Measurements from ENCODE around the gene MAT2B. TPM values are rescaled to one million over a fixed set of nuclear protein-coding genes. Genes with fewer than 3 reads are reported as not detected.

MAT2B gene
- total and polyA plus RNA-seq, 2 of the 13 experiments (the other 11 are each of a cell fraction or from before 2014, with no cell fraction given) = 20.2 to 37.1 TPM

DNA sequence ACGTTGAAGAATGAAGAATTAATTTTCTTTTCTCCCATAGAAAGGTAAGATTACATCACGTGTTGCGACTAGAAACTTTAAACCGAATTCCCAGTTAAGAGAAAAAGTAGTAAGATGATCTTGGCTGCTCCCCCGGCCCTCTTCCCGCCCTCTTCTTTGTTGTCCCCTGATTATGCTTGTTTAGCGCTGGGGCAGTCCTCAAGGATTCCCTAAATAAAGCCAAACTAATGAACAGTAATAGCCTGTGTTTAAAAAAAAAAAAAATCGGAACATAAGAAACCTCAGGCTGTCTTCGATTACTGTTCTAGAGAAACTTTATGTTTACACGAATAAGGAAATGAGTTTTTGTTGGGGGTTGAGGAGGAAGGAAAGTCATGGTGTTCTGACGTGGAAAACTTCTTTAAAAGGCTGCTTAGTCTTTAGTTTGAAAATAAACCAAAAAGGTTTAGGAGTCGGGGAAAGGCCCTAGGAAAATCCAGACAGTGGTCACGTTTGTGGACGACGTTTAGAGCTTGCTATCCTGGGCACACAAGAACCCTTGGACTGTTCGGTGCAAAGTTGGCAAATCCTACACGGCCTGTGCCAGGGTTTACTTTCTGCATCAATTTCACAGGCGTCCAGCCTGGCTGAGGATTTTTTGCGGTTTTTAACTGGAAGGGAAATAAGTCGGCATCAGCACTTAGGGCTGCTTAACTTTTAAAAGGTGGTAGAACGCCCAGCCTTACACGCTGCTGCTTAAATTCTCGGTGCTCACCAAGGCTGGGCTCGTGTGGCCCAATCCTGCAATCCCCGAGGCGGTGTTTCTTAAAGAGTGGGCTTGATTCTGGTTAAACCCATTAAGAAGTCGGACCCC, 1.1 kb upstream of the MAT2B start:
- Histone ChIP-seq H2AFZ (ENCODE audit: low read length) (peak overlapping the region; percentile 87), H3K27ac (ENCODE audit: extremely low read length, insufficient read depth, low read length) (peak overlapping the region; percentile 92), H3K9me3 (ENCODE audit: low read length) (no peaks in the 10 kb centered on the region), H3K79me2 (ENCODE audit: insufficient read depth, low read length) (peaks cover 35% of the 10 kb centered on the region), H4K20me1 (ENCODE audit: insufficient read depth, low read length) (no peaks in the 10 kb centered on the region), H3K27me3 (ENCODE audit: control insufficient read depth in 1 of 2, insufficient read depth in 2 of 2, low read length in 2 of 2) (no peaks in the 10 kb centered on the region; a peak in 1 of 5 replicates), H3K36me3 (replicated peaks in 1 of 2; ENCODE audit: control insufficient read depth in 1 of 2, insufficient read depth in 2 of 2, low read length in 2 of 2) (no peaks in the 10 kb centered on the region), H3K4me1 (ENCODE audit: insufficient read depth, low read length) (peaks cover 28% of the 10 kb centered on the region), H3K4me2 (ENCODE audit: low read depth, low read length) (peak overlapping the region; percentile 83), H3K9ac (ENCODE audit: insufficient read depth, low read depth, low read length) (peak overlapping the region; percentile 85), H3K4me3 (replicated peaks in 1 of 3; ENCODE audit: insufficient read depth in 1 of 3, low read depth in 2 of 3, low read length in 3 of 3) (peak overlapping the region; percentile 64 to 99 (median 74))
- BruUV-seq (replicated peaks) = no TSS peak
- DNase-seq (ENCODE audit: low spot score) (peak; percentile 27), ATAC-seq (peak; percentile 8; the same call in 2 of the 3 replicates), FAIRE-seq (no peak)
- in situ Hi-C loops (cut with HindIII; ENCODE audit: extremely low pct_ligation_motif_present, low pct_unique_long_range_greater_than_20kb) = no loop called here
- intact Hi-C loops (cut with micrococcal nuclease; ENCODE audit: unreplicated experiment) = loop anchor here (1.0 kb wide), 1 partner anchor 67 kb away; the partner anchor contains the start of gene CCNG1
- 2% methylated on average over 24 of the region's 27 CpGs for WGBS (ENCODE audit: low lambda C conversion rate)
- ChIA-PET POLR2A (interaction anchor here (0.6 to 1.5 kb wide), 3 partner anchors 15 to 44 kb away, joined by 4 to 37 read pairs (median 4); partner anchors contain the start of genes HMMR and NUDCD2), CTCF (ENCODE audit: low intra/inter-chr PET ratio, low total read pairs) (no interaction called here)
- TF ChIP-seq, protein P1, sequence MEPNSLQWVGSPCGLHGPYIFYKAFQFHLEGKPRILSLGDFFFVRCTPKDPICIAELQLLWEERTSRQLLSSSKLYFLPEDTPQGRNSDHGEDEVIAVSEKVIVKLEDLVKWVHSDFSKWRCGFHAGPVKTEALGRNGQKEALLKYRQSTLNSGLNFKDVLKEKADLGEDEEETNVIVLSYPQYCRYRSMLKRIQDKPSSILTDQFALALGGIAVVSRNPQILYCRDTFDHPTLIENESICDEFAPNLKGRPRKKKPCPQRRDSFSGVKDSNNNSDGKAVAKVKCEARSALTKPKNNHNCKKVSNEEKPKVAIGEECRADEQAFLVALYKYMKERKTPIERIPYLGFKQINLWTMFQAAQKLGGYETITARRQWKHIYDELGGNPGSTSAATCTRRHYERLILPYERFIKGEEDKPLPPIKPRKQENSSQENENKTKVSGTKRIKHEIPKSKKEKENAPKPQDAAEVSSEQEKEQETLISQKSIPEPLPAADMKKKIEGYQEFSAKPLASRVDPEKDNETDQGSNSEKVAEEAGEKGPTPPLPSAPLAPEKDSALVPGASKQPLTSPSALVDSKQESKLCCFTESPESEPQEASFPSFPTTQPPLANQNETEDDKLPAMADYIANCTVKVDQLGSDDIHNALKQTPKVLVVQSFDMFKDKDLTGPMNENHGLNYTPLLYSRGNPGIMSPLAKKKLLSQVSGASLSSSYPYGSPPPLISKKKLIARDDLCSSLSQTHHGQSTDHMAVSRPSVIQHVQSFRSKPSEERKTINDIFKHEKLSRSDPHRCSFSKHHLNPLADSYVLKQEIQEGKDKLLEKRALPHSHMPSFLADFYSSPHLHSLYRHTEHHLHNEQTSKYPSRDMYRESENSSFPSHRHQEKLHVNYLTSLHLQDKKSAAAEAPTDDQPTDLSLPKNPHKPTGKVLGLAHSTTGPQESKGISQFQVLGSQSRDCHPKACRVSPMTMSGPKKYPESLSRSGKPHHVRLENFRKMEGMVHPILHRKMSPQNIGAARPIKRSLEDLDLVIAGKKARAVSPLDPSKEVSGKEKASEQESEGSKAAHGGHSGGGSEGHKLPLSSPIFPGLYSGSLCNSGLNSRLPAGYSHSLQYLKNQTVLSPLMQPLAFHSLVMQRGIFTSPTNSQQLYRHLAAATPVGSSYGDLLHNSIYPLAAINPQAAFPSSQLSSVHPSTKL (CRISPR knock-in tag; IDR thresholded peaks at IDR 0.05) = peak; percentile 11; the same call in 1 of the 2 replicates
- TF ChIP-seq, protein P2, sequence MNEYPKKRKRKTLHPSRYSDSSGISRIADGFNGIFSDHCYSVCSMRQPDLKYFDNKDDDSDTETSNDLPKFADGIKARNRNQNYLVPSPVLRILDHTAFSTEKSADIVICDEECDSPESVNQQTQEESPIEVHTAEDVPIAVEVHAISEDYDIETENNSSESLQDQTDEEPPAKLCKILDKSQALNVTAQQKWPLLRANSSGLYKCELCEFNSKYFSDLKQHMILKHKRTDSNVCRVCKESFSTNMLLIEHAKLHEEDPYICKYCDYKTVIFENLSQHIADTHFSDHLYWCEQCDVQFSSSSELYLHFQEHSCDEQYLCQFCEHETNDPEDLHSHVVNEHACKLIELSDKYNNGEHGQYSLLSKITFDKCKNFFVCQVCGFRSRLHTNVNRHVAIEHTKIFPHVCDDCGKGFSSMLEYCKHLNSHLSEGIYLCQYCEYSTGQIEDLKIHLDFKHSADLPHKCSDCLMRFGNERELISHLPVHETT (CRISPR knock-in tag; conservative IDR thresholded peaks at IDR 0.05) = no peak
- TF ChIP-seq ZFY (CRISPR knock-in tag; IDR thresholded peaks at IDR 0.05) (peak; percentile 28; the same call in 1 of the 2 replicates), MAFK (conservative IDR thresholded peaks at IDR 0.05 in 1 of 2, IDR thresholded peaks at IDR 0.05 in 1 of 2; ENCODE audit: low read length in 2 of 2) (peak; percentile 35 to 47; a peak in 2 of 4 replicates), KLF16 (CRISPR knock-in tag; IDR thresholded peaks at IDR 0.05) (no peak)
- TF ChIP-seq, protein P3, sequence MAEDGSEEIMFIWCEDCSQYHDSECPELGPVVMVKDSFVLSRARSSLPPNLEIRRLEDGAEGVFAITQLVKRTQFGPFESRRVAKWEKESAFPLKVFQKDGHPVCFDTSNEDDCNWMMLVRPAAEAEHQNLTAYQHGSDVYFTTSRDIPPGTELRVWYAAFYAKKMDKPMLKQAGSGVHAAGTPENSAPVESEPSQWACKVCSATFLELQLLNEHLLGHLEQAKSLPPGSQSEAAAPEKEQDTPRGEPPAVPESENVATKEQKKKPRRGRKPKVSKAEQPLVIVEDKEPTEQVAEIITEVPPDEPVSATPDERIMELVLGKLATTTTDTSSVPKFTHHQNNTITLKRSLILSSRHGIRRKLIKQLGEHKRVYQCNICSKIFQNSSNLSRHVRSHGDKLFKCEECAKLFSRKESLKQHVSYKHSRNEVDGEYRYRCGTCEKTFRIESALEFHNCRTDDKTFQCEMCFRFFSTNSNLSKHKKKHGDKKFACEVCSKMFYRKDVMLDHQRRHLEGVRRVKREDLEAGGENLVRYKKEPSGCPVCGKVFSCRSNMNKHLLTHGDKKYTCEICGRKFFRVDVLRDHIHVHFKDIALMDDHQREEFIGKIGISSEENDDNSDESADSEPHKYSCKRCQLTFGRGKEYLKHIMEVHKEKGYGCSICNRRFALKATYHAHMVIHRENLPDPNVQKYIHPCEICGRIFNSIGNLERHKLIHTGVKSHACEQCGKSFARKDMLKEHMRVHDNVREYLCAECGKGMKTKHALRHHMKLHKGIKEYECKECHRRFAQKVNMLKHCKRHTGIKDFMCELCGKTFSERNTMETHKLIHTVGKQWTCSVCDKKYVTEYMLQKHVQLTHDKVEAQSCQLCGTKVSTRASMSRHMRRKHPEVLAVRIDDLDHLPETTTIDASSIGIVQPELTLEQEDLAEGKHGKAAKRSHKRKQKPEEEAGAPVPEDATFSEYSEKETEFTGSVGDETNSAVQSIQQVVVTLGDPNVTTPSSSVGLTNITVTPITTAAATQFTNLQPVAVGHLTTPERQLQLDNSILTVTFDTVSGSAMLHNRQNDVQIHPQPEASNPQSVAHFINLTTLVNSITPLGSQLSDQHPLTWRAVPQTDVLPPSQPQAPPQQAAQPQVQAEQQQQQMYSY (CRISPR knock-in tag; IDR thresholded peaks at IDR 0.05) = peak; percentile 91
- TF ChIP-seq, protein P4, sequence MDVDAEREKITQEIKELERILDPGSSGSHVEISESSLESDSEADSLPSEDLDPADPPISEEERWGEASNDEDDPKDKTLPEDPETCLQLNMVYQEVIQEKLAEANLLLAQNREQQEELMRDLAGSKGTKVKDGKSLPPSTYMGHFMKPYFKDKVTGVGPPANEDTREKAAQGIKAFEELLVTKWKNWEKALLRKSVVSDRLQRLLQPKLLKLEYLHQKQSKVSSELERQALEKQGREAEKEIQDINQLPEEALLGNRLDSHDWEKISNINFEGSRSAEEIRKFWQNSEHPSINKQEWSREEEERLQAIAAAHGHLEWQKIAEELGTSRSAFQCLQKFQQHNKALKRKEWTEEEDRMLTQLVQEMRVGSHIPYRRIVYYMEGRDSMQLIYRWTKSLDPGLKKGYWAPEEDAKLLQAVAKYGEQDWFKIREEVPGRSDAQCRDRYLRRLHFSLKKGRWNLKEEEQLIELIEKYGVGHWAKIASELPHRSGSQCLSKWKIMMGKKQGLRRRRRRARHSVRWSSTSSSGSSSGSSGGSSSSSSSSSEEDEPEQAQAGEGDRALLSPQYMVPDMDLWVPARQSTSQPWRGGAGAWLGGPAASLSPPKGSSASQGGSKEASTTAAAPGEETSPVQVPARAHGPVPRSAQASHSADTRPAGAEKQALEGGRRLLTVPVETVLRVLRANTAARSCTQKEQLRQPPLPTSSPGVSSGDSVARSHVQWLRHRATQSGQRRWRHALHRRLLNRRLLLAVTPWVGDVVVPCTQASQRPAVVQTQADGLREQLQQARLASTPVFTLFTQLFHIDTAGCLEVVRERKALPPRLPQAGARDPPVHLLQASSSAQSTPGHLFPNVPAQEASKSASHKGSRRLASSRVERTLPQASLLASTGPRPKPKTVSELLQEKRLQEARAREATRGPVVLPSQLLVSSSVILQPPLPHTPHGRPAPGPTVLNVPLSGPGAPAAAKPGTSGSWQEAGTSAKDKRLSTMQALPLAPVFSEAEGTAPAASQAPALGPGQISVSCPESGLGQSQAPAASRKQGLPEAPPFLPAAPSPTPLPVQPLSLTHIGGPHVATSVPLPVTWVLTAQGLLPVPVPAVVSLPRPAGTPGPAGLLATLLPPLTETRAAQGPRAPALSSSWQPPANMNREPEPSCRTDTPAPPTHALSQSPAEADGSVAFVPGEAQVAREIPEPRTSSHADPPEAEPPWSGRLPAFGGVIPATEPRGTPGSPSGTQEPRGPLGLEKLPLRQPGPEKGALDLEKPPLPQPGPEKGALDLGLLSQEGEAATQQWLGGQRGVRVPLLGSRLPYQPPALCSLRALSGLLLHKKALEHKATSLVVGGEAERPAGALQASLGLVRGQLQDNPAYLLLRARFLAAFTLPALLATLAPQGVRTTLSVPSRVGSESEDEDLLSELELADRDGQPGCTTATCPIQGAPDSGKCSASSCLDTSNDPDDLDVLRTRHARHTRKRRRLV (CRISPR knock-in tag; IDR thresholded peaks at IDR 0.05) = no peak
